Liver (tissue), 9 donors: ENCODE results near the gene LAMP5. TPM values are rescaled to one million over a fixed set of nuclear protein-coding genes. Genes with fewer than 3 reads are reported as not detected.

ENCODE experiments used
- DNase-seq: peaks from one replicate; pipeline ENCODE4 v3.0.0-alpha.2; 2017; ENCODE audit warnings: low spot score
- H3K27ac ChIP-seq, 2 donors: one replicate each; pipeline ENCODE4 v1.7.0; 2013; ENCODE audit warnings: inconsistent platforms in 2 of 2, low read length in 2 of 2, control low read depth in 1 of 2, low read depth in 1 of 2, mild to moderate bottlenecking in 1 of 2
- H3K27me3 ChIP-seq, 4 donors: one replicate each; pipeline versions ENCODE4 v1.6.1 to v1.7.0; 2013; ENCODE audit warnings: low read length in 3 of 4, inconsistent platforms in 1 of 4, mild to moderate bottlenecking in 1 of 4, moderate library complexity in 1 of 4; ENCODE audit not compliant: control insufficient read depth in 4 of 4, insufficient read depth in 4 of 4
- H3K36me3 ChIP-seq, 4 donors: one replicate each; pipeline versions ENCODE4 v1.6.1 to v1.7.0; 2013; ENCODE audit warnings: low read length in 3 of 4, mild to moderate bottlenecking in 3 of 4, low read depth in 1 of 4, moderate library complexity in 1 of 4; ENCODE audit not compliant: control insufficient read depth in 4 of 4, insufficient read depth in 3 of 4
- H3K4me1 ChIP-seq, 4 donors: one replicate each; pipeline versions ENCODE4 v1.6.1 to v1.7.0; 2013; ENCODE audit warnings: low read length in 3 of 4, mild to moderate bottlenecking in 3 of 4, moderate library complexity in 1 of 4; ENCODE audit not compliant: control insufficient read depth in 4 of 4, insufficient read depth in 4 of 4
- H3K4me3 ChIP-seq, 3 donors: one replicate each; pipeline versions ENCODE4 v1.6.1 to v1.7.0; 2013; ENCODE audit warnings: low read length in 3 of 3, control low read depth in 1 of 3, low read depth in 1 of 3, mild to moderate bottlenecking in 1 of 3
- H3K9ac ChIP-seq, 2 donors: one replicate each; pipeline ENCODE4 v1.7.0; 2013; ENCODE audit warnings: low read length in 2 of 2, mild to moderate bottlenecking in 2 of 2, moderate library complexity in 2 of 2, control low read depth in 1 of 2, low read depth in 1 of 2
- H3K9me3 ChIP-seq, 4 donors: one replicate each; pipeline versions ENCODE4 v1.6.1 to v1.7.0; 2013; ENCODE audit warnings: low read length in 3 of 4; ENCODE audit not compliant: control insufficient read depth in 4 of 4
- EGR1 ChIP-seq, 2 donors: IDR thresholded peaks; 2 replicates each; pipeline ENCODE4 v1.6.1; 2016 to 2018; ENCODE audit warnings: antibody characterized with exemption in 2 of 2, low read depth in 2 of 2
- FOXA1 ChIP-seq: IDR thresholded peaks from 2 replicates; pipeline ENCODE4 v1.6.1; 2016; ENCODE audit warnings: antibody characterized with exemption
- GABPA ChIP-seq, 2 donors: IDR thresholded peaks in 1 of 2; conservative IDR thresholded peaks in 1 of 2; 2 replicates each; pipeline ENCODE4 v1.6.1; 2016; ENCODE audit warnings: antibody characterized with exemption in 2 of 2, mild to moderate bottlenecking in 1 of 2, moderate library complexity in 1 of 2
- HNF4A ChIP-seq, 2 donors: conservative IDR thresholded peaks; 2 replicates each; pipeline ENCODE4 v1.6.1; 2016; ENCODE audit warnings: antibody characterized with exemption in 2 of 2, mild to moderate bottlenecking in 2 of 2
- JUND ChIP-seq, 2 donors: IDR thresholded peaks; 2 replicates each; pipeline ENCODE4 v1.6.1; 2016; ENCODE audit warnings: antibody characterized with exemption in 2 of 2
- NR2F2 ChIP-seq: IDR thresholded peaks from 2 replicates; pipeline ENCODE4 v1.6.1; 2016; ENCODE audit warnings: antibody characterized with exemption
- RAD21 ChIP-seq, 2 donors: IDR thresholded peaks; 2 replicates each; pipeline ENCODE4 v1.6.1; 2016; ENCODE audit warnings: antibody characterized with exemption in 2 of 2, mild to moderate bottlenecking in 2 of 2
- RXRA ChIP-seq, 2 donors: IDR thresholded peaks; 2 replicates each; pipeline ENCODE4 v1.6.1; 2017 to 2018; ENCODE audit warnings: antibody characterized with exemption in 2 of 2, mild to moderate bottlenecking in 1 of 2
- SP1 ChIP-seq: IDR thresholded peaks from 2 replicates; pipeline ENCODE4 v1.6.1; 2018; ENCODE audit warnings: antibody characterized with exemption, mild to moderate bottlenecking
- TAF1 ChIP-seq: conservative IDR thresholded peaks from 2 replicates; pipeline ENCODE4 v1.6.1; 2016; ENCODE audit warnings: antibody characterized with exemption, mild to moderate bottlenecking
- WGBS: extraction: QIAGEN DNeasy Blood & Tissue Kit; methylation state at CpG from one replicate; pipeline ENCODE4 v1.1.7; 2013; 5-methylcytosine and 5-hydroxymethylcytosine counted together
- polyA plus RNA-seq, 2 donors: library from polyadenylated mRNA; stranded (reverse) in 1 of 2; unstranded in 1 of 2; fragments of 200-250 nt in 1 of 2; fragments of >200 nt in 1 of 2; fragmentation: Nextera tagmentation in 1 of 2; extraction: Ambion mirVana in 1 of 2; gene quantifications; one replicate each; pipeline versions ENCODE4 v1.2.1 to v1.2.3, GENCODE V29; 2013 to 2015
- total RNA-seq, 2 donors: library from RNA; depleted of rRNA; stranded (reverse); fragments of >200 nt; gene quantifications; one replicate each; pipeline ENCODE4 v1.2.3, GENCODE V29; 2014
- TF ChIP-seq, protein P1 (sequence below): fragments of 150-350 bp; IDR thresholded peaks from 2 replicates; pipeline ENCODE4 v1.5.1; 2017; ENCODE audit warnings: improper control_type of control experiment, low read depth, low read length; ENCODE audit not compliant: missing input control
- TF ChIP-seq, protein P2 (sequence below): IDR thresholded peaks from 2 replicates; pipeline ENCODE4 v1.6.1; 2016; ENCODE audit warnings: antibody characterized with exemption
- donor health status: healthy.
- donor health status: healthy.
- donor health status: healthy.
- donor health status: healthy.
- donor health status: healthy.

LAMP5 gene
- total and polyA plus RNA-seq, 4 donors = 0.08 to 0.09 TPM; not detected in 2

DNA sequence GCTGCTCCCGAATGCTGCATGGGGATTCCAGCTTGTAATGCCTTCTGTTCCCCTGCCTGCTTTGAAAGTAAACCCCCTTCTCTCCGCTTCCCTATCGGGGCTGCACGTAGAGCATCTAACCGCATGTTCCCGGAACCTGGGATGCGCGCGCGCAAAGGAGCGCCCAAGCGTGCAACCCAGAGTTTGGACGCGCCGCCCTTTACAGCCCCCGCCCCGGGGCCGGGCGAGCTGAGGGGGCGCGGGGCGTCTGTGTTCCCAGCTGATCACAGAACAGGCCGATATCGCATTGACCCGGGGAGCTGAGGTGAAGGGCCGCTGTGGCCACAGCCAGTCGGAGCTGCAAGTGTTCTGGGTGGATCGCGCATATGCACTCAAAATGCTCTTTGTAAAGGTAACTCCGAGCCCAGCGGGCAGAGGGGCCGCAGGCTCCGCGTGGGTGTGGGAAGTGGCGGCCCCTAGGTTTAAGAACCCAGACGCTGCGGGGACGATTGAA is 1.4 kb downstream of the LAMP5 start (continued):
- TF ChIP-seq TAF1 (no peak), GABPA (IDR thresholded peaks at IDR 0.05 in 1 of 2, conservative IDR thresholded peaks at IDR 0.05 in 1 of 2) (no peak), EGR1 (IDR thresholded peaks at IDR 0.05; ENCODE audit: low read depth in 2 of 2) (no peak), NR2F2 (no peak), HNF4A (conservative IDR thresholded peaks at IDR 0.05) (no peak)

DNA sequence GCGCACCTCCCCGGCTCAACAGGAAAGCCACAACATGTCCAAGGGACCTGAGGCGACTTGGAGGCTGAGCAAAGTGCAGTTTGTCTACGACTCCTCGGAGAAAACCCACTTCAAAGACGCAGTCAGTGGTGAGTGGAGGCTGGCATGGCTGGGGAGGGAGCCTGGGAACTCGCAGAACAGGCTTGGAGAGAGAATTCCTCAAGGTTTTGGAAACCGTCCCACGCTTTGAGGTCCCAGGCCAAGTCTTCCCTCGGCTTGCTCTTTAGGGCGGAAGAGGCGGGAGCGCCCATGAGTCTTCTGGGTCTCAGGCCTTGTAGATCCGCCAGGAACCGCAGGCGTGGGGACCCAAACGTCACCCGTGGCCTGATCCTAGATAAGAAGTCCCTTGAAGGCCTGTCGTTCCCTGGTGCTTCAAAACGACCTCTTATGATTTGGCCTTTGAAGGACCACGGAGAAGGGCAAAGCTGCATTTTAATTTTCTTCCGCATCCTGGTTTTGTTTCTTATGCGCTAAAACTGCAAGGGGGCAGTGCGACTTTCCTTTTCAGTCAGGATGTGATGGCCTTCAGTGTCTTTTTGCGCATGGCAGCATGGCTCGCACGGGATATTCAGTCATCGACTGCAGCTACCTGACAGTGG is 2.0 kb downstream of the LAMP5 start:
- peaks cover 0 to 11% (median 1%) of the 10 kb centered on the region in 4 donors for H3K4me1 ChIP-seq
- H3K27ac ChIP-seq = no peak overlapping the region
- no peak overlapping the region for H3K9ac ChIP-seq
- H3K27me3 ChIP-seq = peaks cover 0 to 13% (median 7%) of the 10 kb centered on the region in 4 donors
- H3K36me3 ChIP-seq = no peaks in the 10 kb centered on the region
- no peak for TF ChIP-seq GABPA (IDR thresholded peaks at IDR 0.05 in 1 of 2, conservative IDR thresholded peaks at IDR 0.05 in 1 of 2)
- no peak for TF ChIP-seq SP1
- TF ChIP-seq FOXA1 = no peak
- no peak for TF ChIP-seq NR2F2
- TF ChIP-seq, protein P1, sequence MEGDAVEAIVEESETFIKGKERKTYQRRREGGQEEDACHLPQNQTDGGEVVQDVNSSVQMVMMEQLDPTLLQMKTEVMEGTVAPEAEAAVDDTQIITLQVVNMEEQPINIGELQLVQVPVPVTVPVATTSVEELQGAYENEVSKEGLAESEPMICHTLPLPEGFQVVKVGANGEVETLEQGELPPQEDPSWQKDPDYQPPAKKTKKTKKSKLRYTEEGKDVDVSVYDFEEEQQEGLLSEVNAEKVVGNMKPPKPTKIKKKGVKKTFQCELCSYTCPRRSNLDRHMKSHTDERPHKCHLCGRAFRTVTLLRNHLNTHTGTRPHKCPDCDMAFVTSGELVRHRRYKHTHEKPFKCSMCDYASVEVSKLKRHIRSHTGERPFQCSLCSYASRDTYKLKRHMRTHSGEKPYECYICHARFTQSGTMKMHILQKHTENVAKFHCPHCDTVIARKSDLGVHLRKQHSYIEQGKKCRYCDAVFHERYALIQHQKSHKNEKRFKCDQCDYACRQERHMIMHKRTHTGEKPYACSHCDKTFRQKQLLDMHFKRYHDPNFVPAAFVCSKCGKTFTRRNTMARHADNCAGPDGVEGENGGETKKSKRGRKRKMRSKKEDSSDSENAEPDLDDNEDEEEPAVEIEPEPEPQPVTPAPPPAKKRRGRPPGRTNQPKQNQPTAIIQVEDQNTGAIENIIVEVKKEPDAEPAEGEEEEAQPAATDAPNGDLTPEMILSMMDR = no peak
- TF ChIP-seq TAF1 = no peak
- no peak for TF ChIP-seq RAD21 (IDR thresholded peaks at IDR 0.05)
- no peak overlapping the region for H3K4me3 ChIP-seq
- no peak for DNase-seq
- no peaks in the 10 kb centered on the region for H3K9me3 ChIP-seq
- WGBS = 4% methylated on average over 28 of the region's 28 CpGs

DNA sequence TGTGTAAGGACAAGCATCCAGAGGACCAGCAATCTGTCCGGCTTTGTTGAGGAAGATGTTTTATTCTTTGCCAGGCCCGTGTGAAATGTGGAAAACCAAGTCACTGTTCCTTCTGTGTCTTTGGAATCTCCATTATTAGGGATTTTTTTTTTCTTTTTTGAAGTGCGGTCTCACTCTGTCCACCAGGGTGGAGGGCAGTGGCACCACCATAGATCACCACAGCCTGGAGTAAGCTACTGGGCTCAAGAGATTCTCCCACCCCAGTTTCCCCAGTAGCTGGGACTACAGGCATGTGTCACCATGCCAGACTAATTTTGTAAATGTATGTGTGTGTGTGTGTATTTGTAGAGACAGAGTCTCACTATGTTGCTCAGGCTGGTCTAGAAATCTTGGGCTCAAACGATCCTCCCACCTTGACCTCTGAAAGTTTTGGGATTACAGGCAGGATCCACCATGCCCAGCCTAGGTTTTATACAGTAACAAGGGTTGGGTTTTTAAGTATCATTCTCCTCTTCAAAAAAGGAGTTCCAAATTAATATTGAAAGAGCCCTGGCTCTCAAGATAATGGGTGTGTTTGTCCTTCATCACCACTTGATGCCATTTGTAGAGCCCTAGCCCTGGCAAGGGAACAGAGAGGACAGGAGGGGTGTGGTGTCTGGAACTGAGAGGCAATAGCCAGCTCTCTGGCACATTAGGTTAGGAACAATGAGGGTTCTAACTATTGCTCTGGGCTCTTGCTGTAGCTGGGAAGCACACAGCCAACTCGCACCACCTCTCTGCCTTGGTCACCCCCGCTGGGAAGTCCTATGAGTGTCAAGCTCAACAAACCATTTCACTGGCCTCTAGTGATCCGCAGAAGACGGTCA is 3.1 kb downstream of the LAMP5 start:
- peaks cover 2 to 13% (median 7%) of the 10 kb centered on the region in 4 donors for H3K27me3 ChIP-seq
- TF ChIP-seq, protein P2, sequence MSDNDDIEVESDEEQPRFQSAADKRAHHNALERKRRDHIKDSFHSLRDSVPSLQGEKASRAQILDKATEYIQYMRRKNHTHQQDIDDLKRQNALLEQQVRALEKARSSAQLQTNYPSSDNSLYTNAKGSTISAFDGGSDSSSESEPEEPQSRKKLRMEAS = no peak
- TF ChIP-seq RXRA (IDR thresholded peaks at IDR 0.05) (no peak), JUND (IDR thresholded peaks at IDR 0.05) (no peak)
- WGBS = 35% methylated on average over 8 of the region's 8 CpGs

More for the DNA sequence above, 3.1 kb downstream of the LAMP5 start:
- H3K9ac ChIP-seq = no peak overlapping the region
- H3K9me3 ChIP-seq = no peaks in the 10 kb centered on the region
- no peak overlapping the region for H3K27ac ChIP-seq
- peaks cover 0 to 11% (median 1%) of the 10 kb centered on the region in 4 donors for H3K4me1 ChIP-seq
- DNase-seq = no peak
- H3K4me3 ChIP-seq = no peak overlapping the region
- H3K36me3 ChIP-seq = no peaks in the 10 kb centered on the region
